B cell (primary cell): Measurements from ENCODE around the gene HPS1. TPM values are rescaled to one million over a fixed set of nuclear protein-coding genes. Genes with fewer than 3 reads are reported as not detected.

Source experiments
- ATAC-seq: fragments of 200-7000 bp; cut with Tn5 transposase; one replicate; pipeline ENCODE4 v1.10.0; 2021; ENCODE audit warnings: low read depth, mild to moderate bottlenecking, moderate number of reproducible peaks, moderate library complexity
- CTCF ChIA-PET: fragments of 350-600 bp; sonication (Branson Sonifier 250); formaldehyde crosslinking; loops from one replicate; lab custom pipeline; 2021; ENCODE audit warnings: antibody characterized with exemption, inconsistent platforms; lab: Charles Lee
- POLR2A ChIA-PET: fragments of 350-600 bp; sonication (Branson Sonifier 250); formaldehyde crosslinking; loops from one replicate; lab custom pipeline; 2021; ENCODE audit warnings: antibody characterized with exemption; lab: Charles Lee
- DNase-seq: peaks from one replicate; pipeline ENCODE4 v3.0.0; 2013
- H2AFZ ChIP-seq: 2 replicates; pipeline ENCODE4 v1.6.1; 2012; ENCODE audit warnings: mild to moderate bottlenecking, low read depth, low read length; ENCODE audit not compliant: insufficient read depth, poor library complexity, severe bottlenecking
- H3K27ac ChIP-seq, 2 donors: 1 replicate in 1 of 2; 2 replicates in 1 of 2; pipeline ENCODE4 v1.5.1; 2012 to 2013; ENCODE audit warnings: low read length in 2 of 2, mild to moderate bottlenecking in 2 of 2, moderate library complexity in 1 of 2
- H3K27me3 ChIP-seq, 4 experiments: fragments of 200-600 bp in 1 of 4; sonication (generic) in 1 of 4; replicated peaks in 1 of 4; 1 replicate in 2 of 4; 2 replicates in 2 of 4; pipeline versions ENCODE4 v1.6.1 to v1.7.0; 2013 to 2016; ENCODE audit warnings: low read length in 3 of 4, mild to moderate bottlenecking in 2 of 4, mixed read lengths in 1 of 4, moderate library complexity in 1 of 4; ENCODE audit not compliant: insufficient read depth in 4 of 4, control insufficient read depth in 3 of 4; ENCODE audit errors: control extremely low read depth in 1 of 4
- H3K36me3 ChIP-seq, 2 experiments: replicated peaks in 1 of 2; 1 replicate in 1 of 2; 2 replicates in 1 of 2; pipeline versions ENCODE4 v1.6.1 to v1.7.1; 2013; ENCODE audit warnings: low read length in 1 of 2; ENCODE audit not compliant: insufficient read depth in 2 of 2, control insufficient read depth in 1 of 2; ENCODE audit errors: control extremely low read depth in 1 of 2, extremely low read depth in 1 of 2
- H3K4me1 ChIP-seq, 2 donors: fragments of 200-600 bp in 1 of 2; sonication (generic) in 1 of 2; 1 replicate in 1 of 2; 2 replicates in 1 of 2; pipeline versions ENCODE4 v1.5.1 to v1.6.1; 2013 to 2017; ENCODE audit warnings: low read length in 2 of 2; ENCODE audit not compliant: control insufficient read depth in 2 of 2, insufficient read depth in 2 of 2
- H3K4me2 ChIP-seq: replicated peaks from 2 replicates; pipeline ENCODE3; 2012; ENCODE audit warnings: mild to moderate bottlenecking, low read depth, low read length; ENCODE audit not compliant: poor library complexity, severe bottlenecking
- H3K4me3 ChIP-seq, 5 experiments: fragments of 200-600 bp in 1 of 5; sonication (generic) in 1 of 5; 1 replicate in 3 of 5; 2 replicates in 2 of 5; pipeline versions ENCODE4 v1.5.1 to v1.7.0; 2011 to 2016; ENCODE audit warnings: low read length in 4 of 5, mild to moderate bottlenecking in 4 of 5, low read depth in 2 of 5, control low read depth in 1 of 5, moderate library complexity in 1 of 5; ENCODE audit not compliant: insufficient read depth in 1 of 5; ENCODE audit errors: control extremely low read depth in 1 of 5, extremely low read depth in 1 of 5
- H3K79me2 ChIP-seq: fragments of 200-600 bp; sonication (generic); one replicate; pipeline ENCODE4 v1.6.0; 2016; ENCODE audit warnings: low read length; ENCODE audit not compliant: control insufficient read depth, insufficient read depth
- H3K9ac ChIP-seq: fragments of 200-600 bp; sonication (generic); 2 replicates; pipeline ENCODE4 v1.6.1; 2017; ENCODE audit warnings: mild to moderate bottlenecking, low read length, moderate library complexity
- H3K9me3 ChIP-seq, 3 donors: one replicate each; pipeline versions ENCODE4 v1.6.1 to v1.7.1; 2013; ENCODE audit warnings: low read length in 2 of 3; ENCODE audit not compliant: control insufficient read depth in 2 of 3, insufficient read depth in 1 of 3; ENCODE audit errors: control extremely low read depth in 1 of 3
- H4K20me1 ChIP-seq: 2 replicates; pipeline ENCODE4 v1.6.0; 2012; ENCODE audit warnings: mild to moderate bottlenecking, low read length; ENCODE audit not compliant: insufficient read depth, control insufficient read depth, poor library complexity, severe bottlenecking
- H3K27ac Mint-ChIP-seq: one replicate; pipeline ENCODE4 v1.8.0; 2021; ENCODE audit warnings: mixed read lengths
- H3K27me3 Mint-ChIP-seq: one replicate; pipeline ENCODE4 v1.8.0; 2021; ENCODE audit warnings: mixed read lengths
- H3K4me1 Mint-ChIP-seq: one replicate; pipeline ENCODE4 v1.8.0; 2021; ENCODE audit warnings: mixed read lengths
- H3K4me3 Mint-ChIP-seq: one replicate; pipeline ENCODE4 v1.8.0; 2021; ENCODE audit warnings: mixed read lengths
- H3K9me3 Mint-ChIP-seq: one replicate; pipeline ENCODE4 v1.8.0; 2022; ENCODE audit warnings: mixed read lengths; ENCODE audit not compliant: insufficient read depth
- EZH2 ChIP-seq: IDR thresholded peaks from 2 replicates; pipeline ENCODE4 v1.6.1; 2012; ENCODE audit warnings: borderline replicate concordance, low read depth, mild to moderate bottlenecking, moderate library complexity, low read length; ENCODE audit not compliant: insufficient read depth, poor library complexity, severe bottlenecking
- WGBS: methylation state at CpG from one replicate; pipeline ENCODE4 v1.1.5; 2013; ENCODE audit warnings: missing lambda C conversion rate; ENCODE audit not compliant: insufficient coverage; 5-methylcytosine and 5-hydroxymethylcytosine counted together
- intact Hi-C: fragments of 100-400 bp; cut with micrococcal nuclease; formaldehyde crosslinking; loops from one replicate; pipeline ENCODE4 v1.10.0; 2022
- polyA plus RNA-seq: library from polyadenylated mRNA; depleted of rRNA; stranded (reverse); fragments of >200 nt; gene quantifications from 2 replicates; pipeline ENCODE4 v1.2.3, GENCODE V29; 2012
- total RNA-seq, 2 donors: library from RNA; stranded (reverse); fragments of 120-200 nt in 1 of 2; gene quantifications; 1 replicate in 1 of 2; 2 replicates in 1 of 2; pipeline versions ENCODE4 v1.2.3 to v1.2.4, GENCODE V29; 2013 to 2022
- TF ChIP-seq, protein P1 (sequence below): fragments of 200-600 bp; IDR thresholded peaks from one replicate; pipeline ENCODE4 v1.8.0; 2022; ENCODE audit warnings: antibody characterized with exemption, mild to moderate bottlenecking

The HPS1 gene
- total and polyA plus RNA-seq, 2 donors (not counting 1 experiment from before 2014, with no cell fraction given): 125 to 196 TPM

GRCh38 chr10:98389398-98389797, 57.3 kb downstream of the HPS1 start:
- Histone ChIP-seq H3K9me3 (no peaks in the 10 kb centered on the region), H2AFZ (no peak overlapping the region), H3K27ac (no peak overlapping the region), H3K4me2 (no peak overlapping the region), H3K4me3 (no peak overlapping the region), H3K9ac (no peak overlapping the region), H3K4me1 (peaks cover 6 to 13% of the 10 kb centered on the region in 2 donors), H3K79me2 (no peaks in the 10 kb centered on the region), H3K36me3 (no peaks in the 10 kb centered on the region), H3K27me3 (no peaks in the 10 kb centered on the region), H4K20me1 (no peaks in the 10 kb centered on the region)
- peaks cover 15% of the 10 kb centered on the region for H3K4me1 Mint-ChIP-seq
- no peaks in the 10 kb centered on the region for H3K27me3 Mint-ChIP-seq
- no peak overlapping the region for H3K4me3 Mint-ChIP-seq
- H3K27ac Mint-ChIP-seq: no peak overlapping the region
- ChIA-PET CTCF (no interaction called here), POLR2A (no interaction called here)
- TF ChIP-seq, protein P1, sequence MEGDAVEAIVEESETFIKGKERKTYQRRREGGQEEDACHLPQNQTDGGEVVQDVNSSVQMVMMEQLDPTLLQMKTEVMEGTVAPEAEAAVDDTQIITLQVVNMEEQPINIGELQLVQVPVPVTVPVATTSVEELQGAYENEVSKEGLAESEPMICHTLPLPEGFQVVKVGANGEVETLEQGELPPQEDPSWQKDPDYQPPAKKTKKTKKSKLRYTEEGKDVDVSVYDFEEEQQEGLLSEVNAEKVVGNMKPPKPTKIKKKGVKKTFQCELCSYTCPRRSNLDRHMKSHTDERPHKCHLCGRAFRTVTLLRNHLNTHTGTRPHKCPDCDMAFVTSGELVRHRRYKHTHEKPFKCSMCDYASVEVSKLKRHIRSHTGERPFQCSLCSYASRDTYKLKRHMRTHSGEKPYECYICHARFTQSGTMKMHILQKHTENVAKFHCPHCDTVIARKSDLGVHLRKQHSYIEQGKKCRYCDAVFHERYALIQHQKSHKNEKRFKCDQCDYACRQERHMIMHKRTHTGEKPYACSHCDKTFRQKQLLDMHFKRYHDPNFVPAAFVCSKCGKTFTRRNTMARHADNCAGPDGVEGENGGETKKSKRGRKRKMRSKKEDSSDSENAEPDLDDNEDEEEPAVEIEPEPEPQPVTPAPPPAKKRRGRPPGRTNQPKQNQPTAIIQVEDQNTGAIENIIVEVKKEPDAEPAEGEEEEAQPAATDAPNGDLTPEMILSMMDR: no peak
- TF ChIP-seq EZH2: no peak
- no peaks in the 10 kb centered on the region for H3K9me3 Mint-ChIP-seq
- DNase-seq: no peak
- intact Hi-C loops: no loop called here
- 80% methylated on average over 5 of the region's 6 CpGs for WGBS
- ATAC-seq: no peak

DNA sequence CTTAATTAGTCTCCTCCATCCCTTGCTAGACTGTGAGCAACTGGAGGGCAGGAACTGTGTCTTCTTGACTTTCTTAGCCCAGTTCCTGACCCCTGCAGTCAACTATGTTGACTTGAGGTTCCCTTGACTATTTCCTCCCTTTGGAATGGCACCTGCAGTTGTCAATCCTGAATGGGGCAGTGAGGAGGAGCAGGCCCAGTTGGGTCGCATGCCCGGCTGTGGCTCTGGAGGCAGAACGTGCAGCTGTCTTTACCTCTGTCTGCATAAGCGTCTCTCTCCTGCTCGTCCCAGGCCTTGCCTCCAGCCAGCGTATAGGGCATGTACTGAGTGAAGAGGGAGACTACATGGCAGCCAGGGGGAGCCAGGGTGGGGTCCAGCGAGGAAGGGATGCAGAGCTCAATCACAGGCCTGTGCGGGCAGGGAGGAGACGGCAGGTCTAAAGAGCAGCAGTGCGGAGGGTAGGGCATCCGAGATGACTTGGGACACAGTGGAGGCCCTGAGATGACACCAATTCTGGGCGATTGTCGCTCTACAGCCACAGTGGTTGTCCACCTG, 58.6 kb downstream of the HPS1 start:
- H2AFZ ChIP-seq: no peak overlapping the region
- Mint-ChIP-seq H3K27ac (no peak overlapping the region), H3K9me3 (no peaks in the 10 kb centered on the region), H3K4me3 (no peak overlapping the region), H3K4me1 (peaks cover 15% of the 10 kb centered on the region), H3K27me3 (no peaks in the 10 kb centered on the region)
- ChIA-PET POLR2A (no interaction called here), CTCF (no interaction called here)
- no peaks in the 10 kb centered on the region for H3K27me3 ChIP-seq
- no peak for TF ChIP-seq EZH2
- TF ChIP-seq, protein P1: no peak
- no peak overlapping the region for H3K4me2 ChIP-seq
- intact Hi-C loops: no loop called here
- 98% methylated on average over 13 of the region's 13 CpGs for WGBS
- no peak overlapping the region for H3K27ac ChIP-seq
- H3K4me3 ChIP-seq: no peak overlapping the region
- peaks cover 6 to 13% of the 10 kb centered on the region in 2 donors for H3K4me1 ChIP-seq
- H3K9me3 ChIP-seq: no peaks in the 10 kb centered on the region
- no peak for DNase-seq
- no peak overlapping the region for H3K9ac ChIP-seq
- no peaks in the 10 kb centered on the region for H4K20me1 ChIP-seq
- no peaks in the 10 kb centered on the region for H3K79me2 ChIP-seq
- no peaks in the 10 kb centered on the region for H3K36me3 ChIP-seq
- ATAC-seq: no peak
